HG03139 (cell line): ENCODE results near the gene APH1B.
"Not testable (repeated sequence)": the region's sequence is repeated elsewhere in the genome, so short reads cannot be mapped to it uniquely, and the experiment has no call there.

ENCODE experiments used
- ATAC-seq: cut with Tn5 transposase; IDR thresholded peaks from one replicate; pipeline ENCODE4 v1.9.1; 2021; ENCODE audit not compliant: unreplicated experiment

Gene APH1B

DNA sequence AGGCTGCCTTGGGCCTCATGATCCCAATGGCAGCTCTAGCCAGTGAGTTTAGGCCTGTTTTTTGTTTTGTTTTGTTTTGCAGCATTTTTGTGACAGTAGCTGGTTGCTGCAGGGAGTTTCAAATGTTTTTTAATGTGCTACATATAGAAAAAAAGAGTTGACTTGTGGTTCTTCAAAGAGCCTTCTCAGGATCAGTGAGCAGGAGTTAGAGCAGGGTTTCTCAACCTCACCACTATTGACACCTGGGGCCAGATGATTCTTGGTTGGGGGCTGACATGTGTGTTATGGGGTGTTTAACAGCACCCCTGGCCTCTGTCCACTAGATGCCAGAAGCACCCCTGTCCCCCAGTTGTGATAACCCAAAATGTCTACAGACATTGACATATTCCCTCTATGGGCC lies 17.9 kb downstream of the APH1B start:
- no peak for ATAC-seq

DNA sequence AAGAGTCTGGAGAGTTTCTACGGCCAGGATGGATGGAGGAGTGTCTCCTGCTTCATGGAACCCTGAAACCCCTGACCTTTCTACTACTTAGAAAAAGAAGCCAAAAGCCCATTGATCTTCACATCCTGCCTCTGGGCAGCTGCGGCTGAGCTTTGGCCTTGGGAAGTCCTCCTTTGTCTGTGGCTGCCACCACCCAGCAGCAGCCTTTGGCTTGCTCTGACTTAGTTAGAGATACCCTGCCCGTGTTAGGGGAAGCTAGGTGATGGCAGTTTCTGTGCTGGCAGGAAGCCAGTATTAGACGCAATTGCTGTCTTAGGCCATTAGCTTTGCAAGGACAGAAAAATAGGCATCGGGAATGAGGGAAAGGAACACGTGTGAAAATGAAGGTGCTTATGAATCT lies 18.8 kb downstream of the APH1B start:
- no peak for ATAC-seq

- no peak for ATAC-seq
Observed at GRCh38 chr15:63299943-63300575, 22.7 kb downstream of the APH1B start.

DNA sequence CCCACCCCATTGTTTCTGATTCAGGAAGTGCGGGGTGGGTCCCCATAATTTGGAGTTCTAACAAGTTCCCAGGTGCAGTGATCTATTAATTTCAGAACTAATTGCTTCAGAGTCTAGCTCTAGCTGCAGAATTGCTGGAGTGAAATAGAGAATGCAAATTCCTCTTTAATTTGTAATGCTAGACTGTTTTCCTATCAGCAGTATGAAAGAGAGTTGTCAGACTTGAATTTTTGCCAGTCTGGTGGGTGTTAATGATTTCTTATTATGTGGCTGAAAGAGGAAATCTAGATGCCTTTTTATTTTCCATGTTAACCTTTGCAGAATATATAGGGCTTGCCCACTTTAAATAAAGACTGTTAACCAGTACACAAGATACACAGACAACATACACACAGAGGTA lies 23.7 kb downstream of the APH1B start:
- ATAC-seq: no peak

DNA sequence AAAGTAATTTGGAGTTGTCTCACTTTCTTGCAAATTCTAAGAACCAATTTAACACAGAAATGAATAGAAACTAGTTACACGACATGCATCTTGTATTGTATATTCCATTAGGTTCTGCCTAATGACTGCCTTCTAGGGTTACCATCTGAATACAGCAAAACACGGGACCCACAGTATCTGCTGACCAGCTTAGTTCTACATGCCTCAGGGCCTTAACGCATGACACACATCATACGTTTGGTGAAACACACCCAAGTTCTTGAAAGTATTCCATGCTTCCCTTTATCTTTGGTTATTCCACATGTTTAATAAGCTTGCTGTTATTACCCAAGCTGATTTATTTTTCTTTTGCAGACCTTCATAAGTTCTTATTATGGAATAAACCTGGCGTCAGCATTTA lies 27.9 kb downstream of the APH1B start:
- no peak for ATAC-seq

DNA sequence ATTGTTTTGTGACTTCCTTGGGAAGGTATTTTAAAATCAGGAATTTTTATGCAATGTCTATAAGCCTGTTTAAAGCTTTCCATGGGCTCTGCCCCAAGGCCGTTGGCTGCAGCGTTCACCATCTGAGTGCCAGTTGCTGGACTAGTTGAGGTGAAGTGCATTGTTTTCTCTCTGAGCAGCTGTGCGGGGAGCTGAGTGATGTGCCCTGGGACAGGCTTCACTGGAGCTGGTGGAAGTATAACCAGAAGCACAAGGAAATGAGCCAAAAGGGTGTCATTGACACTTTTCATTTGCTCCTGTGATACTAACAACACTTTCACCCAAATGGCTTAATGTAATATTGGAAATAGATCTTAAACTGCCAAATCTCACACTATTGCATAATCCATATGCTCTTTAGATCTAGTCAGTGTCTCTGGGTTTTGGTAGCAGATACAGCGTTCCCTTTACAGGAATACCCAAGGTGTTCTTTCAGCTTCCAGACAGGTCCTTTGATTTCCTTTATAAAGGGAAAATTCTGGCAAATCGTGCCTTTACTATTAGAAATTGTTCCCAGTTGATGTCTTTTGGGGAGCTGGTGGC lies 29.2 kb downstream of the APH1B start:
- ATAC-seq: no peak

DNA sequence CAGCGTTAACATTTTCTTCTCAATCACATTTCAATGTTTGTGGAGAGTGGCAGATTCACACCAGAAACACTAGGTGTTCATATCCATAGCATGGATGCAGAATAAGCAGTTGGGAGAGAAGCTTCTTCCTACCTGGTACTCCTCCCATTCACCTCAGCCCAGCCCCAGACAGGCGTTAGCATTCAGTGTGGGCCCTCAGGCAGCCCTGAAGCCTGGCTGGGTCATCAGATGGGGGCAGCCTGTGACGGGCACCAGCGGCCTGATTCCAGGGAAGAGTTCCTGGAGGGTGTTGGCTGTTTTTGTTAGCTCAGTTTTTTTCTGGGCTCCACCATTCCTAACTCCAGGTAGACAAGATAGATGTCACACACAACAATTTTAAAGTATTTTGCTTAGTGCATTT lies 31.1 kb downstream of the APH1B start:
- no peak for ATAC-seq

GRCh38 chr15:63308947-63309346 lies 31.5 kb downstream of the APH1B start:
- no peak for ATAC-seq

- no peak for ATAC-seq
Observed at GRCh38 chr15:63310646-63311045, 33.2 kb downstream of the APH1B start.

- ATAC-seq: no peak
Observed at GRCh38 chr15:63312286-63312685, 34.9 kb downstream of the APH1B start.

DNA sequence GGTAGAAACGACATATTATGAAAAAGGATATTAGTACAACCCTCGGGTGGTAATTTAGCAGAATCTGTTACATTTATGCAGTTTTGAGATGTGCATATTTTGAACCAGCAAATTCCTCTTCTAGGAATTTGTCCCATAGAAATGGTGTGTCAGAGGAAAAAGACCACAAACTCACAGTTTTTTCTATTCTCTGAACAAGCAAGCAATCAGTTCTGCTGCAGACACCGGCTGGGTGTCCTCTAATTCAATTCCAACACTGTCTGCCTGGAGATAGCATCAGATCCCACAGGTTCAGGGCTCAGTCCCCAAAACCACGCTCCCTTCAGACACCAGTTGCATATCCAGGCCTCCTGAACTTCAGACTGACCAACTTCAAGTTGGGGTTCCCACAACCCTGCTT lies 36.4 kb downstream of the APH1B start:
- no peak for ATAC-seq

- ATAC-seq: no peak
Observed at GRCh38 chr15:63314409-63314808, 37.0 kb downstream of the APH1B start.

GRCh38 chr15:63318344-63318743 lies 40.9 kb downstream of the APH1B start:
- no peak for ATAC-seq

DNA sequence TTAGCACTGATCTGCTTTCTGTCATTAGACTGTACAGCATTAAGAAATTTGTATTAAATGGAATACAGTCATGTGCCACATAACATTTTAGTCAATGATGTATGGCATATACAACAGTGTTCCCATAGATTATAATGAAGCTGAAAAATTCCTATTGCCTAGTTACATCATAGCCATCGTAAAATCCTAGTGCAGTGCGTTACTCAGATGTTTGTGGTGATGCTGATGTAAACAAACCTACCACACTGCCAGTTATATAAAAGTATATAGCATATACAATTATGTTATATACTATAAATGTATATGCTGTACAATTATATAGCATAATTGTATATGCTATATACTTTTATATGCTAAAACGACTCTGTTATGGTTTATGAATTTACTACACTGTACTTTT lies 41.7 kb downstream of the APH1B start:
- no peak for ATAC-seq

GRCh38 chr15:63320446-63320845 lies 43.0 kb downstream of the APH1B start:
- not testable (repeated sequence) for ATAC-seq

GRCh38 chr15:63320981-63321380 lies 43.6 kb downstream of the APH1B start:
- not testable (repeated sequence) for ATAC-seq

GRCh38 chr15:63321462-63321861 lies 44.1 kb downstream of the APH1B start:
- no peak for ATAC-seq

- ATAC-seq: no peak
Observed at GRCh38 chr15:63322541-63322940, 45.1 kb downstream of the APH1B start.

DNA sequence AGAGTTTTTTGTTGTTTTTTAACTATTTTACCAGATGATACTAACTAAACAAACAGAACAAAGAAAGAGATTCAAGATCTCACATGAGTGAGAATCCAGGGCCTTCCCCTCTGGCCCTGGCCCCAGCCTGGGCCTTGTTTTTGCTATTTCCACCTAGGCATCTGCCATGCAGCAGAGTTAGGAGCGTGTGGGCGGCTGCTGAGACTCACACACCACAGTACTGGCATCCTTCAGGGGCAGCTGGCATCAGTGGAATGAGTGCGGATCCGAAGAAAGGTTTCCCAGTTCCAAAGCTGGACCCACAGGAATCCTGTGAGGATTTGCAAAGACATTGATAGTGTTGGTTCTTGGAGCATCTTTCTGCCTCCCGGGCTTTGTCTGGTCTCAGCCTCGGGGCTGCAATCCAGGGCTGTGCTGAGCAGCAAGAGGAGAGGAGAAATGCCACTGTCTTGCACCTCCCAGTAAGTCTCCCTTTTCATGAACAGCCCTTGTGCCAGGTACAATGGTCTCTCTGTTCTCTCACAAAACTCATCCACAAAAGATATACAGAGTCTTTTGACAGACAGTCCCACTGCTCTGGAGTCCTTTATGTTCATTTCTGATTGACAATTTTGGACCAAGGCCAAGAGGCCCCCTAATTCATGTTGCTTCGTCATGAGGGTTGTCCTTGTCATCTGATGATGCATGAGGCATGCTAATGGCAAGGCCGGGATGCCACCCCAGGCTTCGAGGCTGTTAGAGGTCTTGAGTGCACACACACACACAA lies 46.6 kb downstream of the APH1B start:
- ATAC-seq: no peak

GRCh38 chr15:63324770-63325169 lies 47.4 kb downstream of the APH1B start:
- ATAC-seq: no peak

DNA sequence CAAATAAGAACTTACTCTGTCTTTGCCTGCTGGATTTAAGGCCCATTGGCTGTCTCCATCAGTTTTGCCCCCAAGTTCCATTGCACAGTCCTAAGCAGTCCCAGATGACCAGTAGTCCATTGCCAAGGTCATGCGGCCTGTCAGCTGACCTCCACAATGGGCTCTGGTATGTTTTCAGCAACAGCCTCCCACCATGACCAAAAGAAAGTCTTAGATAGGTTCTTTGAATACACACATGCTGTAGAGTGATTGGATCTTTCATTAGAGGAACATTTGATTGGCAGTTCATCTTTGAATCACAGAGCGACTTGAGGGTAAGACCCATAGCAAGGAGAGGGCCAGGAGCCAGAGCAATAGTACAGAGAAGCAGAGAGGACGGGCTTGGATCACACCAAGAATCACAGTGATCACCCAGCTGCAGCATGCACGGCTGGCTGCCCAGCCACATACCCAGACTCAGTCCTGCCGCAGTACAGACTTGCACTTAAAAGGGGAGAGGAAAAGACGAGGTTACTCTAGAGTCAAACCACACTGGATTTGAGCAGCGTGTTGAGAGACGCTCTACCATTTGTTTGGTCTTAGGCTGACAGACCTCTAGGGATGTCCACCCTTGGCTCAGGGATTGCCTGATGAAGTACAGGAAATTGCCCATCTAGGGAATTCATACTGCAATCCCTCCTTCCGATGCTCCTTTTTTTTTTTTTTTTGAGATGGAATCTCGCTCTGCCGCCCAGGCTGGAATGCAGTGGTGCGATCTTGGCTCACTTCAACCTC lies 50.4 kb downstream of the APH1B start:
- no peak for ATAC-seq
